NB4 (cell line): ENCODE results near the gene TRAPPC2L.
"Not testable (repeated sequence)": the region's sequence is repeated elsewhere in the genome, so short reads cannot be mapped to it uniquely, and the experiment has no call there.

Source experiments
- DNase-seq: peaks from one replicate; pipeline ENCODE4 v3.0.0; 2010; ENCODE audit warnings: low read depth
- H3K4me3 ChIP-seq: one replicate; pipeline ENCODE4 v1.5.1; 2011; ENCODE audit warnings: mild to moderate bottlenecking, low read depth, low read length, moderate library complexity
- CTCF ChIP-seq: IDR thresholded peaks from one replicate; pipeline ENCODE4 v1.5.1; 2012; ENCODE audit warnings: low read depth, low read length
- MAX ChIP-seq: IDR thresholded peaks from 2 replicates; pipeline ENCODE4 v1.6.1; 2011; ENCODE audit warnings: low read depth, low read length
- MYC ChIP-seq: IDR thresholded peaks from 2 replicates; pipeline ENCODE4 v1.6.1; 2011; ENCODE audit warnings: low read depth, low read length
- POLR2A ChIP-seq: IDR thresholded peaks from 2 replicates; pipeline ENCODE4 v1.6.1; 2011; ENCODE audit warnings: mild to moderate bottlenecking; ENCODE audit not compliant: insufficient read length; ENCODE audit errors: extremely low read depth

Gene TRAPPC2L

GRCh38 chr16:88886420-88886844 lies 29.5 kb downstream of the TRAPPC2L start:
- no peak overlapping the region for H3K4me3 ChIP-seq
- no peak for TF ChIP-seq MAX
- no peak for TF ChIP-seq POLR2A
- TF ChIP-seq CTCF = no peak
- TF ChIP-seq MYC = no peak

GRCh38 chr16:88886845-88887521 lies 30.1 kb downstream of the TRAPPC2L start:
- DNase-seq = no peak
- no peak overlapping the region for H3K4me3 ChIP-seq
- TF ChIP-seq POLR2A = no peak
- TF ChIP-seq CTCF = no peak
- no peak for TF ChIP-seq MYC
- no peak for TF ChIP-seq MAX

More at GRCh38 chr16:88886420-88886844, 29.5 kb downstream of the TRAPPC2L start:
- no peak for DNase-seq

- H3K4me3 ChIP-seq = no peak overlapping the region
- DNase-seq = no peak
- TF ChIP-seq MAX (no peak), CTCF (no peak), MYC (no peak), POLR2A (no peak)
Measured at GRCh38 chr16:88888057-88888456, 31.1 kb downstream of the TRAPPC2L start.

- H3K4me3 ChIP-seq = no peak overlapping the region
- TF ChIP-seq MYC (no peak), POLR2A (no peak), MAX (no peak), CTCF (no peak)
- peak; percentile 37 for DNase-seq
Measured at GRCh38 chr16:88888461-88889387, 31.8 kb downstream of the TRAPPC2L start.

GRCh38 chr16:88889702-88890352 lies 32.9 kb downstream of the TRAPPC2L start:
- DNase-seq, H3K4me3 ChIP-seq: not testable (repeated sequence)

- DNase-seq = no peak
Measured at GRCh38 chr16:88891083-88891482, 34.2 kb downstream of the TRAPPC2L start.

More at GRCh38 chr16:88891083-88891482, 34.2 kb downstream of the TRAPPC2L start:
- TF ChIP-seq POLR2A (no peak), MYC (no peak), MAX (no peak)
- H3K4me3 ChIP-seq = no peak overlapping the region
